Measurements from ENCODE around the gene NCAM2.

GRCh38 chr21:21122680-21123079 is 124.5 kb downstream of the NCAM2 start:
- TF ChIP-seq, protein P1, sequence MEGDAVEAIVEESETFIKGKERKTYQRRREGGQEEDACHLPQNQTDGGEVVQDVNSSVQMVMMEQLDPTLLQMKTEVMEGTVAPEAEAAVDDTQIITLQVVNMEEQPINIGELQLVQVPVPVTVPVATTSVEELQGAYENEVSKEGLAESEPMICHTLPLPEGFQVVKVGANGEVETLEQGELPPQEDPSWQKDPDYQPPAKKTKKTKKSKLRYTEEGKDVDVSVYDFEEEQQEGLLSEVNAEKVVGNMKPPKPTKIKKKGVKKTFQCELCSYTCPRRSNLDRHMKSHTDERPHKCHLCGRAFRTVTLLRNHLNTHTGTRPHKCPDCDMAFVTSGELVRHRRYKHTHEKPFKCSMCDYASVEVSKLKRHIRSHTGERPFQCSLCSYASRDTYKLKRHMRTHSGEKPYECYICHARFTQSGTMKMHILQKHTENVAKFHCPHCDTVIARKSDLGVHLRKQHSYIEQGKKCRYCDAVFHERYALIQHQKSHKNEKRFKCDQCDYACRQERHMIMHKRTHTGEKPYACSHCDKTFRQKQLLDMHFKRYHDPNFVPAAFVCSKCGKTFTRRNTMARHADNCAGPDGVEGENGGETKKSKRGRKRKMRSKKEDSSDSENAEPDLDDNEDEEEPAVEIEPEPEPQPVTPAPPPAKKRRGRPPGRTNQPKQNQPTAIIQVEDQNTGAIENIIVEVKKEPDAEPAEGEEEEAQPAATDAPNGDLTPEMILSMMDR (IDR thresholded peaks at IDR 0.05) = no peak
- TF ChIP-seq POLR2AphosphoS5 (IDR thresholded peaks at IDR 0.05) (no peak), EP300 (IDR thresholded peaks at IDR 0.05) (no peak)

All from esophagus muscularis mucosa (tissue), 4 donors.